Stomach smooth muscle (tissue), 2 donors: Measurements from ENCODE around the gene RAB34.

Experiments
- H3K27ac ChIP-seq: one replicate; pipeline ENCODE4 v1.7.0; 2013; ENCODE audit warnings: mild to moderate bottlenecking, low read length, inconsistent platforms
- H3K27me3 ChIP-seq, 2 donors: one replicate each; pipeline ENCODE4 v1.7.0; 2013; ENCODE audit warnings: low read length in 2 of 2; ENCODE audit not compliant: insufficient read depth in 2 of 2, control insufficient read depth in 1 of 2
- H3K36me3 ChIP-seq, 2 donors: one replicate each; pipeline ENCODE4 v1.7.0; 2013; ENCODE audit warnings: low read length in 2 of 2; ENCODE audit not compliant: control insufficient read depth in 2 of 2, insufficient read depth in 2 of 2
- H3K4me1 ChIP-seq: one replicate; pipeline ENCODE4 v1.7.0; 2013; ENCODE audit warnings: low read length; ENCODE audit not compliant: control insufficient read depth, insufficient read depth
- H3K4me3 ChIP-seq, 2 donors: one replicate each; pipeline ENCODE4 v1.7.0; 2013; ENCODE audit warnings: low read length in 2 of 2
- H3K9ac ChIP-seq, 2 donors: one replicate each; pipeline ENCODE4 v1.7.0; 2013; ENCODE audit warnings: low read length in 2 of 2, mild to moderate bottlenecking in 1 of 2
- H3K9me3 ChIP-seq, 2 donors: one replicate each; pipeline ENCODE4 v1.7.0; 2013; ENCODE audit warnings: low read length in 2 of 2; ENCODE audit not compliant: control insufficient read depth in 2 of 2
- donor health status: healthy.
- donor health status: Pancreatic carcinoma.

RAB34 gene

DNA sequence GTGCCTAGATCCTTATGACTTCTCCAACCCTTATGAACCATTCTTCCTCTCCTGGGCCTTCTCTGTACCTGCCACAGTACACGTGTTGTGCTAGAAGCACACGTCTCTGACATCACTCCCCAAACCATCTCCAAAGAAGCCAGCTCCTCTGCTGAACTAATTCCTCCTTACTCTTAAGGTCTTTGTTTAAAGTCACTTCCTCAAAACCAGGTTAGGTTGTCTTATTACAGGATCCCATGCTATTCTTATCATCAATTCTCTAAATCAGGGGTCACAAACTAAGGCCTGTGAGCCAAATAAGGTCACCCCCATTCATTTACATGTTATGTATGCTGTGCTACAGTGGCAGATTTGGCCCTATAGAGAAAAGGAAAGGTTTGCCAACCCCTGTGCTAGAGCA lies 51.7 kb downstream of the RAB34 start:
- H3K9me3 ChIP-seq, result no peaks in the 10 kb centered on the region
- H3K9ac ChIP-seq, result no peak overlapping the region
- H3K27ac ChIP-seq, result no peak overlapping the region
- peaks cover 12 to 17% of the 10 kb centered on the region in 2 donors for H3K36me3 ChIP-seq
- peaks cover 23% of the 10 kb centered on the region for H3K4me1 ChIP-seq
- H3K4me3 ChIP-seq, result peak overlapping the region in 1 of 2 donors; percentile 15
- no peaks in the 10 kb centered on the region for H3K27me3 ChIP-seq
